Fibroblast of skin of back (primary cell): ENCODE measurements around the gene EEF1AKMT1.
"Not testable (repeated sequence)": the region's sequence is repeated elsewhere in the genome, so short reads cannot be mapped to it uniquely, and the experiment has no call there.

Experiments
- DNase-seq: peaks from one replicate; pipeline ENCODE4 v3.0.0-alpha.2; 2013

The EEF1AKMT1 gene

GRCh38 chr13:20776751-20777150 lies 3.0 kb upstream of the EEF1AKMT1 start:
- DNase-seq: no peak

- DNase-seq: no peak
Measured at GRCh38 chr13:20775961-20776360, 2.2 kb upstream of the EEF1AKMT1 start.

GRCh38 chr13:20774746-20775145 lies 985 bp upstream of the EEF1AKMT1 start:
- no peak for DNase-seq

- no peak for DNase-seq
Measured at GRCh38 chr13:20772401-20773131, 1.2 kb downstream of the EEF1AKMT1 start.

- DNase-seq: no peak
Measured at GRCh38 chr13:20769834-20770233, 3.9 kb downstream of the EEF1AKMT1 start.

GRCh38 chr13:20769091-20769490 lies 4.7 kb downstream of the EEF1AKMT1 start:
- DNase-seq: no peak

- DNase-seq: no peak
Measured at GRCh38 chr13:20767309-20767943, 6.3 kb downstream of the EEF1AKMT1 start.

- no peak for DNase-seq
Measured at GRCh38 chr13:20760872-20761271, 12.9 kb downstream of the EEF1AKMT1 start.

- no peak for DNase-seq
Measured at GRCh38 chr13:20754009-20754408, 19.8 kb downstream of the EEF1AKMT1 start.

- no peak for DNase-seq
Measured at GRCh38 chr13:20749377-20749776, 24.4 kb downstream of the EEF1AKMT1 start.

- not testable (repeated sequence) for DNase-seq
Measured at GRCh38 chr13:20743830-20744404, 29.8 kb downstream of the EEF1AKMT1 start.

GRCh38 chr13:20740021-20740420 lies 33.7 kb downstream of the EEF1AKMT1 start:
- DNase-seq: no peak

- no peak for DNase-seq
Measured at GRCh38 chr13:20738616-20739015, 35.1 kb downstream of the EEF1AKMT1 start.

- DNase-seq: no peak
Measured at GRCh38 chr13:20729633-20730585, 43.9 kb downstream of the EEF1AKMT1 start.

- DNase-seq: no peak
Measured at GRCh38 chr13:20728579-20729311, 45.0 kb downstream of the EEF1AKMT1 start.

GRCh38 chr13:20727856-20728255 lies 45.9 kb downstream of the EEF1AKMT1 start:
- no peak for DNase-seq

GRCh38 chr13:20721454-20722357 lies 52.1 kb downstream of the EEF1AKMT1 start:
- DNase-seq: peak; percentile 50

- DNase-seq: no peak
Measured at GRCh38 chr13:20721058-20721453, 52.7 kb downstream of the EEF1AKMT1 start.

GRCh38 chr13:20720499-20720898 lies 53.3 kb downstream of the EEF1AKMT1 start:
- no peak for DNase-seq

- no peak for DNase-seq
Measured at GRCh38 chr13:20719783-20720182, 54.0 kb downstream of the EEF1AKMT1 start.
